HG03439 (cell line): ENCODE measurements around the gene CSMD2.

Source experiments
- ATAC-seq: cut with Tn5 transposase; IDR thresholded peaks from one replicate; pipeline ENCODE4 v1.9.1; 2021; ENCODE audit warnings: mild to moderate bottlenecking, moderate library complexity; ENCODE audit not compliant: unreplicated experiment

Gene CSMD2

DNA sequence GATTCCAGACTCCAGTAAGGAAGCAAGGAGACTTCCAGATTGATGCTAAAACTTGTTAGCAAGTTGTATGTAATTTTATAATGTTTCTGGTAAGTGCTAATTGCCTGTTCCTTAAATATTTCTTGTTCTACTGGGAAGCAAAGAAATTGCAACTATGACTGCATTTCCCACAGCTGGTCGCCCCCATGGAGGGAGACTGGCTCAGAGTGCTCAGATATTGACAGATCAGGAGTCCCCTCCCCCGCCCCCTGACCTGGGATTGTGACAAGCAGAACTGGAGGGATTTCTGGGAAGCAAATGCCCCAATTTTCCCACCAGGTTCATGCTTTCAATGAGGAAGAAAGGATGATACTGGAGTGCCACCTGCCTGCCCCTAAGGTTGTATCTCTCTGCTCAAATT, 383.4 kb downstream of the CSMD2 start:
- no peak for ATAC-seq

DNA sequence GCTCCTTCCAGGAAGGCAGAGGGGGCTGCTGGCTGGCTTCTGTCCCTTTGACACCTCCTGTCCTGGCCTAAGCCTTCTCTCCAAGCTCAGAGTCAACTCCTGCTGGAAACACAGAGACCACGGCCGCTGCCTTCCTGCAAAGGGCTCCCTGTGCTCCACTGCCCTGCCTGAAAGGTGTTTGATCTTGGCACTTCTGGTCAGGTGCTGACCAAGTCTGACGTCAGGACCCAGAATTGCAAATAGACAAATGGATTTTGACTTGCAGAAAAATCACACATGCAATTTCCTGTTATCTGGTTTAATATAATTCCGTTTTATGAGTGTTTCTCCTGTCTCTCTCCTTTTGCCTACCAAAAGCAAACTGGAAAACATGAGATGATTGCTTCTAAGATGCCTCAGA, 387.7 kb downstream of the CSMD2 start:
- ATAC-seq = no peak

DNA sequence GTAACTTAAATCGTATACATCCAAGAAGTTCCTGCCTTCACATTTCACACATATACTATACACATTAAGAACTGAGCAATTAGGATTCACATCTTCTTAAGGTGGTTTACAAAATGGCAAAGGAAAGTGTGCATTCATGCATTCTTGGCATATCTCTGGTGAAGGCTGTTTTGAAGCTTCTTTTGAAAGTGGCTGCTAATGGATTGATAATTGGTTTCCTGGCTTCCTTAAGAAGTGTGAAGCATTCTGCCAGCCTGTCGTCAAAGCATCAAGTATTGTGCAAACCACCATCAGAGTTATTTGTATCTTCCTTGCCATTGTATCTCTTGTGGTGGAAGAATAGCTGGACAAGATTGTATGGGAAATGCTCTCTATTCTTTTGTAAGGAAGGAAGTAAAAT, 396.2 kb downstream of the CSMD2 start:
- ATAC-seq = no peak

DNA sequence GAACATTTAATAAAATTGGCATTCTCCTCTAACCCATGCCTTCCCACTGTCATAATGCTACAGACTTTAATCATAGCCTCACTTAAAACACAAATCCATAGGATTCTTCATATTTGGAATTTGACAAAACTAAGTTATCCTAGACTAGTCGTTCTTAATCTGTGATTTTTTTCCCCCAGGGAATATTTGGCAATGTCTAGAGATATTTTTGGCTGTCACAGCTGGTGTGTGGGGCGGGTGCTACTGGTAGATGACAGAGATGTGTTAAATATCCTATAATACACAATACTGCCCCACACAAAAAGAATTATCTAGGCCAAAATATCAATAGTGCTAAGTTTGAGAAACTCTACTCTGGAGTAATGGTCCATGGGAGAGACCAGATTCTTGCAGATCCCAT, 396.9 kb downstream of the CSMD2 start:
- no peak for ATAC-seq

DNA sequence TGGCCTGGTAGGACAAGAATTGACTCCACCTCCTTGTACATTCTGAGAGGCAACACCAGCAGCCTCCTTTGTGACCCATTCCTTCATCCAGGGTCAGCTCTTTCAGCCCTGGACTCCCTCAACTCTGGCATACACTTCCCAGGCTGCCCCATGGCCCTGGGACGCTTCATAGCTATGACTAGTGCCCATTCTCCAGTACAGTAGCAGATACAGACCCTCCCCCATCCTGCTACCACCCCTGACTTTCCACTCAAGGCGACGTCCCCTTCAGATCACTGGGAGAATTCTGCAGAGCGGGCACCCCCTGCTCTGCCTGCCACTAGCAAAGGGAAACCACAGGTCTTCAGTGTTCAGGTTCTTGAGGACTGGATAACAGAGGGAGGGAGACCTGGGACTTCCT, 400.9 kb downstream of the CSMD2 start:
- no peak for ATAC-seq

DNA sequence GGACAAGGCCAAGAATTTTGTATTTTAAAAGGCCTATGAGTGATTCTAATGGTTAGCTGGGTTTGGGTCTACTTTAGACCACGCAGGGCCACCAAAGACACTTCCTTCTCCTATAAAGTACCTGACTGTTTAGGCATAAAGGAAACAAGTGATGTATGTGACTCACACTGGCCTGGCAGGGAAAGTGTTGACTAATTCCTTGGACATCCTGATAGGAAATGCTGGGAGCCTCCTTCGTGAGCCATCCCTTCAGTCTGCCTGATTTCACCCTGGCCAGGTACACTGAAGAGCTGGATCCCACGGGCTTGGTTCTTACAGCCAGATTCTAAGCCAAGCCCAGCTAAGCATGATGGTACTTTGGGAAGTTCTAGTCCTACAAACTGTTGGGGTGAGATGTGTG, 401.6 kb downstream of the CSMD2 start:
- ATAC-seq = no peak

DNA sequence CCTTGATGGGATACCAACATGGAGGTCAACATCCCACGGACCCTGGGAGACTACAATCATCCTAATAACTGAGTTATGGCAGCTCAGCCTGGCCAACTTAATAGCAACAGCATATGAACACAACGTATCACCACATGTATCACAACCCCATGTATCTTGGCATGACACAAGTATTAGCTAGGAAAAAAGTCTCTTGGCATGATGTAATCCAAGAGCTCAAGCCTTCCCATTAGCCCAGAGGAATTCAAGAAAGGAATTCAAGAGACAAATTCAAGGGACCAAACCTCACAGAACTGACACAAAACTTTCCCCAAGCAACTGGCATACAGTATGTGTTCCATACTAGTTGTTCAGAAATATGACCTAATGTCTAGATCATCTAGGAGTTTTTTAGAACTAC, 402.1 kb downstream of the CSMD2 start:
- no peak for ATAC-seq

DNA sequence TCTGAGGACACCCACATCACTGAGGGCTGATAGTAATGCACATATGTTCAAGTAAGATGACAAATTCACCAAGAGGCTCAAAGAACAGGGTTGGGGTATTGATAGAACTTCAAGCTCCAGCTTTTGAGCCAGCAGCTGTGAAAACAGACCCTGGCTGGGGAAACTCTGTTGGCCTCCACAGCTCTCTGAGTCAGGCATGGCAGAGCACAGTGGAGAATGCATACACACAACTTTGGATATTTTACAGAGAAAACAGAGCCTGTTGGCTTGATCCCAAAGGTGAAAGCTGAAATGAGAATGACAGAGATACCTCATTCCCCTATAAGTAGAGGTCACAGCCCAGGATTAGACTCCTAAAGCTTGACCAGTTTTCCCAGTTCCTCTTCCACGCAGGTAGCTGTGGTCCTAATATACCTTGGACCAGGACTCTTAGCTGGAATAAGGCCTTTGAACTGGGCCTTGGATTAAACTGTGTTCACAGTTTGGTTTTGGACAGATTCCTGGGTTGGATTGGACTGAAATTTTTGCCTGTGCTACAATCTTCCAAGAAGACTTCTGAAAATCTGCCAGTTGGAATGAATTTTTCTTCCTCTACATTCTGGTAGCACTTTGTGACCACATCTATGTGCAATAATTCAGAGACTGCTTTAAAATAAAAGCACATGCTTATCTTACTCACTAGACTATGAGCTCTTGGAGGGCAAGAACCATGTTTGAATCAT, 402.8 kb downstream of the CSMD2 start:
- no peak for ATAC-seq

DNA sequence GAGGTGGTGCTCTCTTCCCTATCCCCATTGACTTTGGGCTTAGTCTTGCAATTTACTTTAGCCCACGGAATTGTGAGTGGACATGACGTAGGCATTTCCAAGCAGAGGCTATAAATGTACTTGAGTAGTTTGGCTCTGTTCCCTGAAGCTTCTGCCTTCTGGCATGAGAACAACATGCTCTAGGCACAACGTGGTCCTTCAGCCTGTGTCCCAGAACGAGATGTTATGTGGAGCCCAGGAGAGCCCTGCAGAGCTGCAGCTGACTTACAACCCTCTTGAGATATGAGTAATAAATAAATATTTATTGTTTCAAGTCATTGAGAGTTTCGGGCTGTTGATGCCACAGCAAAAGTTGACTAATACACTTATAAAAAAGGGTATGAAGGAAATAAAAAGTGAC, 406.3 kb downstream of the CSMD2 start:
- no peak for ATAC-seq

DNA sequence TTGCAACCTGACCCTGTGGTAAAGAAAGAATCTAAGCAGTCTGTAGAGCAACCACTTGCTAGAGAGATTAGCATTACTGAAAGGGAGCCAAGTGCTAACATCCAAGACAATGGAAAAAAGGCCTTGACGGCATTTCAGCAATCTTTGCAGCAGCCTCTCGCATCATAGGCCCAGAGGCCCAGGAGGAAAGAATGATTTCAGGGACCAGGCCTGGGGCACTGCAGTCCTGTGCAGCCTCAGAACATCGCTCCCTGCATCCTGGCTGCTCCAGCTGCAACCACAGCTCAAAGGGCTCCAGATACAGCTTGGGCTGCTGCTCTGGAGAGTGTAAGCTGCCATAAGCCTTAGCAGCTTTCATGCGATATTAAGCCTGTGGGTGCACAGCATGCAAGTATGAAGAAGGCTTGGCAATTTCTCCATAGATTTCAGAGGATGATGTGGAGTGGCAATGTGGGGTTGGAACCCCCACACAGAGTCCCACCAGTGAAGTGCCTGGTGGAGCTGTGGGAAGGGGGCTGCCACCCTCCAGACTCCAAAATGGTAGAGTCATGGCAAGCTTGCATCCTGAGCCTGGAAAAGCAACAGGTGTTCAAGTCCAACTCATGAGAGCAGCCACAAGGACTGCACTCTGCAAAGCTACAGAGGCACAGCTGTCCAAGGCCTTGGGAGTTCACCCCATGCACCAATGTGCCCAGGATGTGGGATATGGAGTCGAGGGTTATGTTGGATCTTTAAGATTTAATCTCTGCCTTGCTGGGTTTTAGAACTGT, 411.8 kb downstream of the CSMD2 start:
- ATAC-seq = no peak

DNA sequence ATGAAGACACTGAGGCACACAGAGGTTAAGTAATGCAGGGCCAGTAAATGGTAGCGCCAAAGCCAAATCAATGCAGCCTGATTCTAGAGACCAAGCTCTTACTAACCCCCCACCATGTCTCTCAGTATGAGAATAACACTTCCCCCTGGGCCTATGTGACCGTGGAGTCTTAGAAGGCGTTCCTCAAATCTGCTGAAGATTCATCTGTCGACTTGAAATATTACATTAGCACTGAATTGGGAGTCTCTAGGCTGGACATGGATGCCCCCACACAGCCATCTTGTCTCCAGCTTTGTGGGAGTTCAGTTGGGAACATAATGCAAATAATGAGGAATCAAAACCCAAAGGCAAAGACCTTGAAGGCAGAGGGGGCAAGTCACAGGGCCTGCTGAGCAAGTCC, 419.1 kb downstream of the CSMD2 start:
- no peak for ATAC-seq

DNA sequence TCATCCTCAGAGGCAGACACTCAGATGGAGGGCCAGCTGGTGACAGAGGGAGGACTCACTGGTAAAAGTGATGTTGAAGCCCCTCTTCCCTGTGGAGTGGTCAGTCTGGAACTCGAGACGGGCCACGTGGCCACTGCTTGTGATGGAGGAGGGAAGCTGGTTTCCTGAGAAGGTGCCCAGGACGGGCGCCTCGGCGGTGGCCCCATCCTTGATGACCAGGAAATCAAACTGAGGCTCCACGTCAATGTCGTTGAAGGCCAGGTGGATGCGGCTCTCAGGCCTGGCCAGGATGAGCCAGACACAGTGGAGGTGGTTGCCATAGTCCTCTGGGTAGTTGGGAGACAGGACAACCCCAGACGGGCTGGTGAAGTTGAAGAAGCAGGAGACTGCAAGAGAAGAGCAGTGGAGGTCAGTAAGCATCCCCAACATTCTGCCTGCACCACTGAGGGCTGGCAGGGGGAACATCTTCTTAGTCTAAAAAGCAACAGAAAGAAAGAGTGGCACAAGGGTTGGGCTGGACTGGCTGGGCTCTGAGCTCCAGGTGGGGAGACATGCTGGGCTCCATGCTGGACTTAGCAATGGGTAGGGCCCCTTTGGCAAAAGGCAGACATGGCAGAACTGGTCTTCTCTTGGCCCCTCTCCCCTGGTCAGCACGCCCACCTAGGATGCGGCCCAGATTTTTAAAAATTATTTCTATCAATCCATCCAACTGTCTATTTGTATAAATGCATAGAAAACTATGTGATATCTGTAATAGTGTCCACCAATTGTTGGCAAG, 421.6 kb downstream of the CSMD2 start:
- no peak for ATAC-seq

DNA sequence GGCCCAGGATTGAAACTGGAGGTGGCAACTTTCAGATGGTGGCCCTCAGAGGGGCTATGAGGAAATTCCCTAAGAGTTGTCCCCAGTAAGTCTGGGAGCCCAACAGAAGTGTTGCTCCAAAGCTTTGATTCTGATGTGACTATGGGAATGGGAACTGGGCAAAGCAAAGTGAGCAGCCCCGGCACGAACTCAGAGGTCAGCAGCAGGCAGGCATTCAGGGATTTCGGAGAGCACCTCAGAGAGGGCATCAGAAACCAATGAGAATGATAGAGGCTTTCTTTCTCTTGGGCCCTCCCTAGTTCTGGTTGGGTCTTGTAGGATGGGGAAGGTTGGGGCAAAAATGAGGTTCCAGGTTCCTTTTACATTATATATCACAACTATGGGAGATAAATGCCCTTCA, 422.4 kb downstream of the CSMD2 start:
- no peak for ATAC-seq

DNA sequence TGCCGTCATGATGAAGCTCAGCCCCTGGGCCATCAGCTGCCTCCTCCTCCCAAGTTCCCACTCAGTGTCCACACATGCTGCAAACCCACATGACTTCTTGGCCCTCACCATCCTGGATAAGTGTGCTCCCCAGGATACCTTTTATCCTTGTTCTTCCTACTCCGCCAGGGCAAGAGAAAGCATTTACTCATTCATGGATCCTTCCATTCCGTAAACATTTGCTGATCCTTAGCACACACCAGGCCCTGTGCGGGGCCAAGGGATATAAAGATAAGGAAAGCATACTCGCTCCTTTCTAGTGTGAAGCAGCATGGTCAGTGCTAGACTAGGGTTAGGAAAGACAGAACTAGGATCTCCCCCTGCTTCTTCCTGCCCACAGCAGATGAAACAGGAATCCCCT, 423.3 kb downstream of the CSMD2 start:
- no peak for ATAC-seq

DNA sequence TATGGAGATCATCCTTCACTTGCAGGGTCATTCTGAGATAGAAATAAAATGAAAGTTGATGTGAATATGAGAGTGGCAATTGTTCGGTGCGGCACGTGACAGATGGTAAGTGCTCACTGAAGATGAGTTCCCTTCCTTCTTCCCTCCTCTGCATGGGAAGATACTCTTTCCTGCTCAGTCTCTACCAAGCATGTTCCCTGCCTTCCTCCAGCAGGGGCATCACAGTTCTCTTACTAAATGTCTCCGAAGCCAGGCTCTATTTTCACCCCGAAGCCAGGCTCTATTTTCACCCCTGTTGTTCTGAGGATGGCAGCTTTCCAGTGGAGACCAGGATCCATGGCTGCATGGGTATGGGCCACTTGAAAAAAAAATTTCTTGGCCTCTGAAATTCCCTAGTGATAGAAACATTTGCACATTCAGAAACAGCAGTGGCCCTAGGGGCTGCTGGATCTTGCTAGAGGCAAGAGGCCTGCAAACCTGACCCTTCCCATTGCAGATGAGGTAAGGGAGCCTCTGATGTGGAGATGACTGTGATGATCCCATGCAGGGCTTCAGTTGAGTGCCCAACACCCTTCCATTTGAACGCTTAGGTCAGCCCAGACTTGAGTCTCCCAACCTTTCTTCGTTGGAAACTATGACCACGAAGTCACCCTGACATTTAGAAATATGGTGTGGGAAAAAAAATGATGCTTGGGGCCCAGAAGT, 424.8 kb downstream of the CSMD2 start:
- no peak for ATAC-seq

DNA sequence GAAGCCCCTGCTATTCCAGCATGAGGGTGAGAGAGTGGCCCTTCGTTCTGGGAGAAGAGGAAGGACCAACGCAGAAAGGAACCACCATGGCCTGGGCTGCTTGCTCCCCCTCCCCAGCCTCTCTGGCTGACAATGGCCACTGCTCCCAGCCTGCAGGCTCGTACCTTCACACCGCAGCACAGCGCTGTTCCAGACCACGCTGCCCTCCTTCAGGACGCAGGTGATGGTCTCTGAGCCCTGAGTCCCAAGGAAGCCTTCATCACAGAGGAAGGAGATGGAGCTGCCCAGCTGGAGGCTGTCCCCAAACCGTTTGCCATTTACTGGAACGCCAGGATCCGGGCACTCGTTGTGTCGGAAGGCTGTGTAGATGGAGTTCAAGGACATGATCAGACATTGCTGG, 426.1 kb downstream of the CSMD2 start:
- no peak for ATAC-seq

DNA sequence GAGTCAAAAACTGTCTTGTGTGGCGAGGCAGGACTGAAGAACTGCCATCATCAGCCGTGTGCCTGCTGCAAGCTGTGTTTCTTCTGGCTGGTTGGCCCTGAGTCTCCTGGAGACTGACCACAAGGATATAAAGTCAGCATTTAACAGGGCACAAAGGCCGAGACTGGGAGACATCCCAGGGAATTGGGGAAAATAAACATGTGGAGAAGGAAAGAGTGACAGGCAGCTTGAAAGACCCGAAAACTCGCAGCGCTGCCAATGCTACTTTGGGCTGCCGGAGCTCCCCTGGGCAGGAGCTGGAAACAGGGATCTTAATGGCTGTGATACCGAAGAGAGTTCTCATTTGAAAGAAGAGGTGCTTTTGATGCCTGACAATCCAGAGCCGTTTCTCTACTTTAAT, 426.5 kb downstream of the CSMD2 start:
- no peak for ATAC-seq

DNA sequence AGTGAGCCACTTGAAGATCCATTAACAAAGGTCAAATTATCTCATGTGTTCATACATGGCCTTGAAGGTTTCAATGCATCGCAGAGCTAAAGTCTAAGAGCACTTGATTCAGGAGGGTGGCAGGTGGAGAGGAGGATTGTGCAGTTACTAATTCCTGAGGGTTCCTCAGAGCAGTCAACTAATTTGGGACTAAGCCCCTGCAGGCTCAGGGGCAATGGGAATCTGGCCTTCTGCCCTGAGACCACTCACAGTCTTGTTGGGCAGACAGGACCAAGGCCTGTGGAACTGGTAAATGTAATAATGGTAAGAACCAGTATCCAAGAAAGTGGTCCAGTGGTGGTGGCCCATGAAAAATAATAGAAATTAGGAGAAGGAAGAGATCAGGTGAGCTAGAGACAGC, 428.5 kb downstream of the CSMD2 start:
- ATAC-seq = no peak

DNA sequence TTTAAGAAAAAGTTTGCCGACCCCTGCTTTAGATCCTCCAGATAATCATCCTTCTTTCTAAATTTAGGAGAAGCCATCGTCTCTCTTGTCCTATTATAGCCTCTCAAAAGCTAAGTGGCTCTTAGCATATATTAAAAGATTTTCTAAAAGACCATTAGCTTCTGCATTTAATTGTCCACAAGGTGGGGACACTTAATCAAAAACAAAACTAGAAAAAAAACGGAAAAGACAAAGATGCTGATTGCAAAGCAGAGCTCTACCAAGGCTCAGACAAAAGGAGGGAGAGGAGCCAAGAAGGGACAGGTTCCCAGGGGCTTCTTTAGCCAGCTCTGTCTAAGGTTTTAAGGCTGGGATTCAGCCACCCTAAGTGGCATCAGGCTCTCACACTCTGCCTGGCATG, 429.4 kb downstream of the CSMD2 start:
- ATAC-seq = no peak

DNA sequence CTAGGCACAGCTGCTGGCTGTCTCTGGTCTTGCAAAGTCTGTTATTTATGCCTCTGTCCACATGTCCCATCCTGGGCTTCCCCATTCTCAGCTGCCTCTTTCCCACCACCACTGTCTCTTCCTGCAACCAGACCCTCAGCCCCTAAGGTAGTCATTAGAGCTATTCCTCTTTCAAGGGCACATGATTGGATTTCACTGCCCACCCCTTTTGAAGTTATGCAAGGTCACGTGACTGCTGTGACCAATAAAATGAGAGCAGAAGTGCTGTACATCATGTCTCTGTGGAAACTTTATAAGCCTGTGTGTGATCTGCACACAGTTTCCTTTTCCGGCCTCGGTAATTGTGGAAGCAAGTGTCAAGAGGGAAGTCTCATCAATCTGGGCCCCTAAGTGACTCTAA, 437.7 kb downstream of the CSMD2 start:
- ATAC-seq = no peak

DNA sequence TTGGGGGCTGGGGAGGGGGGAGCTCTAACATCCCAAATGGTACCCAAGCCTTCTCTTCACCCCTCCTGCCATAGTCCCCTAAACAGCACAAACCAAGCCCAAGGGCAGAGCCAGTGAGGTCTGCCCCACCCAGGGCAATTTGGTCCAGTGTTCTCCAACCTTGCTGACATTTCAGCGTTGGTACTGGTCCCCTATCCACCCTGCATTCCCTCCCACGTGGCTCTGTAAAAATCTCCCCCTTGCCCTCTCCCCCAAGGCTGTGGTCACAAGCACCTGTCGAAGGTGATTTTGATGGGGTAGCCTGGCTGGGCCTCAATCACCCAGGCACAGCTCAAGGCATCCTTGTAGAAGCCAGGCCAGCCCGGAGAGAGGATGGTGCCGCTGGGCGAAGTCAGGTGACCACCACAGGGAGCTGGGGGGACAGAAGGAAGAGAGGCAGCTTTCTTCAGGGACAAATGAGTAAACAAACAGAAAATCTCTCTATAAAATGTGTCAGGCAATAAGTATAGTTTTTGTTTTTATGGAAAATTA, 438.7 kb downstream of the CSMD2 start:
- ATAC-seq = no peak
